GM18502 (cell line): ENCODE measurements around the gene IFNL4.

ENCODE experiments used
- ATAC-seq: cut with Tn5 transposase; IDR thresholded peaks from one replicate; pipeline ENCODE4 v1.9.1; 2021; ENCODE audit warnings: mild to moderate bottlenecking; ENCODE audit not compliant: unreplicated experiment, poor library complexity

Gene IFNL4

GRCh38 chr19:39197808-39198207 is 50.8 kb downstream of the IFNL4 start:
- ATAC-seq = no peak

GRCh38 chr19:39196860-39197562 is 51.6 kb downstream of the IFNL4 start, which contains the start of gene NCCRP1:
Gene NCCRP1 (plus strand): TSS chr19:39196964. CDS start chr19:39196983, 19 bp downstream.
- no peak for ATAC-seq

- ATAC-seq = no peak
Measured at GRCh38 chr19:39196320-39196719, 52.3 kb downstream of the IFNL4 start.
